Measurements from ENCODE around the gene JHY. TPM values are rescaled to one million over a fixed set of nuclear protein-coding genes. Genes with fewer than 3 reads are reported as not detected.
A peak's percentile ranks its signal among the peaks of the same experiment; 100 is the strongest.

The JHY gene
- 1 to 10 TPM; 2.5 to 4.2 (median 3.2) TPM for total RNA-seq

DNA sequence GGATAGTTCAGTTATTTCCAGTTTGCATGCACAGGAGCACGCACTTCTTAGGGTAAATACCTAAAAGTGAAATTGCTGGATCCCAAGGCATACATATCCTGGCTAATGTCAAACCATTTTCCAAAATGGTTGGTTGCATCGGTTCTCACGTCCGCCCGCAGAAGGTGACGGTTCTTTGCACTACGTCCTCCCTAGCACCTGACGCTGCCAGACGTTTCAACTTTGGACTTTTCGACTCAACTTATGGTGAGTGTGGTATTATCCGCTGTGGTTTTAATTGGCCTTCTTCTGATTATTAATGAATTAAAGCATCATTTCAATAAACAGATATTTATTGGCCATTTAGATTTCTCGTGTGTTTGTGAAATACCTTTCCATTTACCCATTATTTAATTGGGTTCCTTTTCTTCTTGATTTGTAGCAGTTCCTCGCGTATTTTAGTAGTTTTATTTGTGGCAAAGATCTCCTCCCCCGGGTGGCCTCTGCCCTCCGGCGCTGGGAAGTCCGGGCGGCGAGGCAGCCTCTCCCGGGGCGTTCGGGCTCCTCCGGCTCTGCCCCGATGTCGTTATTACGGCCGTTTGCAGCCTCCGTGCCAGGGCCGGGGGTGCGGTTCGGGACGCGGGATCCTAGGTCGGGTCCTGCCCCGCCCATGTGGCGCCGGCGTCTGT lies at the start of gene JHY:
TSS of gene JHY (plus strand) at position 571 of the 668 bp plus-strand sequence. CDS start 3,091 bp downstream, outside the sequence.
- peak within 1 kb of the TSS; percentile 40 for H3K4me3 ChIP-seq (ENCODE audit: low read depth, poor library complexity, severe bottlenecking)
- TF ChIP-seq POLR2A (IDR thresholded peaks at IDR 0.05) (no peak), CTCF (IDR thresholded peaks at IDR 0.05) (no peak)
- WGBS, 2 donors = 24 to 41% methylated on average over 23 to 37 of the region's 39 CpGs
- intact Hi-C loops (cut with DNase I; ENCODE audit: low total_unique reads) = no loop called here
- DNase-seq (ENCODE audit: low spot score in 2 of 2) = peak; percentile 23 to 92

DNA sequence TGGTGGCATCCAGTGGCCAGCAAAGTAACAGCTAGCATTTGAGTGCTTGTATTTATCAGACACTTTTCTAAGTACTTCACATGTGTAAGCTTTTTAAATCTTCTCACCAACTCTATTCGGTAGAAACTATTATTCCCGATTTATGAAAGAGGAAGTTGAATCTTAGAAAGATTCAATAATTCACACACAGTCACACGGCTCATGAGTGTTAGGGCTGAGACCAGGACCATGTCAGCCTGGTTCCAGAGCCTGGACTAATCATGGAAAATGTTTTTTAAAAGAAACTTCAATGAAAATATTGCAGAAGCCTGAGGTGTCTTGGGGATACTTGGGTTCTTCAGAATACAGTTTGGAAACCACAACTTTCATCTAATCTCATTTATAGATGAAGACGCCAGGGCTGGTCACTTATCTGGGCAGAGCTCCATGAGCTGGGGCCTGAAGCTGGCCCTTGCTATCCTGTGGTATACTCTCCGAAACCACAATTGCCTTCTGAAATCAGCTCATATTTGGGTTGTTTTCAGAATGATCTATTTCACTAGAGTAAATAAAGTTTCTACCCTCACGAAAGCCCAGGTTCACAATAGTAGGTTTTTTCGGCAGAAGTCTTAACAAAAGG lies 48.6 kb upstream of the JHY start:
- H3K4me3 ChIP-seq (ENCODE audit: low read depth, poor library complexity, severe bottlenecking) = no peak overlapping the region
- intact Hi-C loops (cut with DNase I; ENCODE audit: low total_unique reads) = no loop called here
- 76 to 81% methylated on average over 7 of the region's 7 CpGs for WGBS, 2 donors
- DNase-seq (ENCODE audit: low spot score in 2 of 2) = no peak
- no peak for TF ChIP-seq CTCF (IDR thresholded peaks at IDR 0.05)
- TF ChIP-seq POLR2A (IDR thresholded peaks at IDR 0.05) = no peak

- no peak for DNase-seq (ENCODE audit: low spot score in 2 of 2)
- intact Hi-C loops (cut with DNase I; ENCODE audit: low total_unique reads) = no loop called here
- no peak overlapping the region for H3K4me3 ChIP-seq (ENCODE audit: low read depth, poor library complexity, severe bottlenecking)
- no peak for TF ChIP-seq CTCF (IDR thresholded peaks at IDR 0.05)
- no peak for TF ChIP-seq POLR2A (IDR thresholded peaks at IDR 0.05)
These were observed 45.6 kb upstream of the JHY start for GRCh38 chr11:122836916-122837315.

GRCh38 chr11:122837528-122838346 lies 44.8 kb upstream of the JHY start:
- no peak for DNase-seq (ENCODE audit: low spot score in 2 of 2)
- WGBS, 2 donors = 91 to 92% methylated on average over 4 of the region's 4 CpGs
- intact Hi-C loops (cut with DNase I; ENCODE audit: low total_unique reads) = no loop called here
- no peak overlapping the region for H3K4me3 ChIP-seq (ENCODE audit: low read depth, poor library complexity, severe bottlenecking)
- TF ChIP-seq CTCF (IDR thresholded peaks at IDR 0.05) (no peak), POLR2A (IDR thresholded peaks at IDR 0.05) (no peak)

- no peak for TF ChIP-seq POLR2A (IDR thresholded peaks at IDR 0.05)
- no peak for DNase-seq (ENCODE audit: low spot score in 2 of 2)
- intact Hi-C loops (cut with DNase I; ENCODE audit: low total_unique reads) = no loop called here
- WGBS, 2 donors = 70 to 79% methylated on average over 10 of the region's 10 CpGs
- no peak overlapping the region for H3K4me3 ChIP-seq (ENCODE audit: low read depth, poor library complexity, severe bottlenecking)
These were observed 39.0 kb upstream of the JHY start for GRCh38 chr11:122843281-122844141.

Data from lower leg skin (tissue), 4 donors.